Pulmonary artery endothelial cell (primary cell): Measurements from ENCODE around the gene AP1G1. TPM values are rescaled to one million over a fixed set of nuclear protein-coding genes. Genes with fewer than 3 reads are reported as not detected.

Experiments
- DNase-seq: peaks from one replicate; pipeline ENCODE4 v3.0.0-alpha.2; 2011; ENCODE audit warnings: low read depth, low spot score
- total RNA-seq: library from RNA; depleted of rRNA; stranded (reverse); fragments of >200 nt; gene quantifications from 2 replicates; pipeline ENCODE4 v1.2.3, GENCODE V29; 2014

Gene AP1G1
- total RNA-seq, 1 donor from 2014 or later, result 44.6 TPM

GRCh38 chr16:71758293-71758760, 50.3 kb downstream of the AP1G1 start:
- DNase-seq, result no peak

DNA sequence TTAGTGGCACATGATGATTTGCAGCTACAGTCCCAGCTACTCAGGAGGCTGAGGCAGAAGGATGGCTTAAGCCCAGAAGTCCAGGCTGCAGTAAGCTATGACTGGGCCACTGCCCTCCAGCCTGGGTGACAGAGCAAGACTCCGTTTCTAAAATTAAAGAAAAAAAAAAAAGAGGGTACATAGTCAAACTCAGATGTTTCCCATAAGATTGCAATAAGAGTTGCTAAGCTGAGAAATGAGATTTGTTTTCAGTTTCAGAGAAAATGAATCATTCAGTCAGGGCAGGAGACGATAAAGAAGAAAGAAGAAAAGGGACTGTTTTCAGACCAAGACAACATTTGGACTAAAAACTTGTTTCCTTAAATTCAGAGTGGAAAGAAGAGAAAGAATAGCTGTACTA, 54.0 kb downstream of the AP1G1 start:
- DNase-seq, result no peak

DNA sequence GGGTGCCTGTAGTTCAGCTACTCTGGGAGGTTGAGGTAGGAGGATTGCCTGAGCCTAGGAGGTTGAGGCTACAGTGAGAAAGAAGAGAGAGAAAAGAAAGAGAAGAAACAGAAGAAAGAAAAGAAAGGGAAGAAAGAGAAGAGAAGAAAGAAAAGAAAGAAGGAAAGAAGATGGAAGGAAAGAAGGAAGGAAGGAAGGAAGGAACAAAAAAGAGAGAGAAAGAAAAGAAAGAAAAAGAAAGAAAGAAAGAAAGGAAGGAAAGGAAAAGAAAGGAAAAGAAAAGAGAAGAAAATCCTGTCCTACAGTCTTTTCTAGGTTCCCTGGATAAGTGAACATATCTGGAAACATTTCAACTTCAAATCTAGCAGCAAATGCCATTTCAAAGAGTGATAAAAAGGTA, 54.5 kb downstream of the AP1G1 start:
- no peak for DNase-seq

DNA sequence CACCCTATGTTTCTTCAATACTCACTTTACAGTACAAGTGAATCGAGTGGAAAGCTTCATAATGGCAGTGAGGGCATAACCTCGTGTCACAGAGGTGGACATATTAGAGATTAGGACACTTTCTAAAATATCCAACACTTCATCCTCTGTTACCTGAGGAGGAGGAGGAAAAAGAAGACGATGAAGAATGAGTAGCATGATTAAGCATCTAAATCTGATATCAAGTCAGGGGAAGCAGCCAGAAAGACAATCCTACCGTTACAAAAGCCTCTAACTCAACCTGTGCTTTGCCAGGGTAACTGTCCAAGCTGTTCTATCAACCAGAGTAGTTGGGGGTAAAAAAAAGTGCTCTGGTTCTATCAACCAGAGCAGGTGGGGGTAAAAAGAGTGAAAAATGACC, 60.4 kb downstream of the AP1G1 start:
- no peak for DNase-seq

- DNase-seq, result no peak
These were observed 62.1 kb downstream of the AP1G1 start for GRCh38 chr16:71746442-71747046.

DNA sequence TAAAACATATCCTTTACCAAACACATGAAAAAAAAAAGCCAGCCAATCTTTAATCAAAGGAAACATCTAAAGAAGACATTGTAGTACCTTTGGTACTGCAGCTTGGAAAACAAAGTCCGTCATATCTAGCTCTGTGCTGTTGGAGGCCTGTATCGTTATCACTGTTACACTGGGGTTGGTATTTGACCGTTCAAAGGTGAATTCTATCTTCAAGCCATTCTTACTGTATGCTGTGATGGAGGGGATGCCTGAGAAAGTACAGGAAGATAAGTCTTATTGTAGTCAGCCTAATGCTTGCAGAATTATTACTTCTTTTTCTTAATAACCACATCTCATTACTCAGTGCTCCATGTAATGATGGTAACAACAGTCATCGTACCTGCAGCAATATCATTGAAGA, 69.8 kb downstream of the AP1G1 start:
- no peak for DNase-seq

- no peak for DNase-seq
These were observed 71.1 kb downstream of the AP1G1 start for GRCh38 chr16:71737501-71737900.

DNA sequence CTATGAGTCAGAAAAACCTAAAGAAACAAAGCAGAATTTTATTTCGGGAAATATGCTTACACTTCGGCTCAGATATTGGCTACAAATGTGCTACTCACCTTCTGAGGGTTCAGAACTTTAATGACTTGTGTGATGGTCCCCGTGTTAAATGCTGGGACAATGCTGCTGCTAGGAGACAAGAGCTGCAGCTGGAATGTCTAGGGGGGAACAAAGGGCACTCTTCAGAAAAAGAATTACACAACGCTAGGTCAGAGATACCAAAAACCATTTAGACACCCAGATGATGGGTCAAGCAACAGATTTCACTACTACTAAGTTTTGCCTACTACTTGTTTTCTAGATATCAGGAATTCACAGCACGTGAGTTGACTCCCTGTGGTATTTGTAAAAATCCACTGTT, 74.1 kb downstream of the AP1G1 start:
- DNase-seq, result no peak

- no peak for DNase-seq
These were observed 76.0 kb downstream of the AP1G1 start for GRCh38 chr16:71732587-71732986.

- no peak for DNase-seq
These were observed 80.9 kb downstream of the AP1G1 start for GRCh38 chr16:71727551-71728324.

- DNase-seq, result no peak
These were observed 81.9 kb downstream of the AP1G1 start for GRCh38 chr16:71726476-71727315.

DNA sequence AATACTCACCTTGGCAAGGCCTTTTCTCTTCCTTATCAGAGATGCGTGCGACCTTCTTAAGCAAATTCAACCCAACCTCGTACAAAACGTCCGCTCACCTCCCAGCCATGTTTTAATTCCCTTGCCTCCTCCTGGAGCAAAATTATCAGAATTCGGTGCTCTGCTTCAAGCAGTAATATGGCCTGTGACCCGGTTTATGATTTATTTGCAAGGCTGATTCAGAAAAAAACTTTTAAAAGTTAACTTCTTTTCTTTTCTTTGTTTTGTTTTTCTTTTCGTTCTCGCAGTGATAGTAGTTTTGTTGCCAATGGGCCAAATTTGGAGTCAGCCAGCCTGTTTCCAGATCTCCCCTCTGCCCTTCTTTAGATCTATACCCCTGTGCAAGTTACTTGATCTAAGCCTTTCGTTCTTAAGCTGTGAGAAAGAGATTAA, 84.3 kb downstream of the AP1G1 start, which contains the start of gene PHLPP2:
PHLPP2 (minus strand) TSS at position 382 of the 432 bp plus-strand sequence. CDS start 9,906 bp downstream, outside the sequence.
- DNase-seq, result no peak

GRCh38 chr16:71723537-71724319, 84.9 kb downstream of the AP1G1 start:
- no peak for DNase-seq

GRCh38 chr16:71722801-71723536, 85.7 kb downstream of the AP1G1 start:
- DNase-seq, result no peak

DNA sequence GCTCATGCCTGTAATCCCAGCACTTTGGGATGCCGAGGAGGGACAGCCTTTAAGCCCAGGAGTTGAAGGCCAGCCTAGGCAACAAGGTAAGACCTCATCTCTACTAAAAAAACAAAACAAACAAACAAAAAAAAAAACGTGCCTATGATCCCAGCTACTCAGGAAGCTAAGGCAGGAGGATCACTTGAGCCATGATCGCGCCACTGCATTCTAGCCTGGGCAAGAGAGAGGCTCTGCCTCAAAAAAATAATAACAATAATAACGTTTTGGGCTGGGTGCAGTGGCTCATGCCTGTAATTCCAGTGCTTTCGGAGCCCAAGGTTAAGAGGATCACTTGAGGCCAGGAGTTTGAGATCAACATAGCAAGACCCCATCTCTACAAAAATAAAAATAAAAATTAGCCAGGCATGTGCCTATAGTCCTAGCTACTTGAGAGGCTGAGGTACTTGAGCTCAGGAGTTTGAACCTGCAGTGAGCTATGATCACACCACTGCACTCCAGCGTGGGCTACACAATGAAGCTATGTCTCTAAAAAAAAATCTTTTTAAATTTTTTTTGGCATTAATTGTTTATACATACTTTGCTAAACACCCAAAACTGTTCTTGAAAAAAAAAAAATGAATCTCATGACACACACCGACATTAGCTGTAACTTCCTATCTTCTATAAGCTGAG, 87.4 kb downstream of the AP1G1 start:
- no peak for DNase-seq

DNA sequence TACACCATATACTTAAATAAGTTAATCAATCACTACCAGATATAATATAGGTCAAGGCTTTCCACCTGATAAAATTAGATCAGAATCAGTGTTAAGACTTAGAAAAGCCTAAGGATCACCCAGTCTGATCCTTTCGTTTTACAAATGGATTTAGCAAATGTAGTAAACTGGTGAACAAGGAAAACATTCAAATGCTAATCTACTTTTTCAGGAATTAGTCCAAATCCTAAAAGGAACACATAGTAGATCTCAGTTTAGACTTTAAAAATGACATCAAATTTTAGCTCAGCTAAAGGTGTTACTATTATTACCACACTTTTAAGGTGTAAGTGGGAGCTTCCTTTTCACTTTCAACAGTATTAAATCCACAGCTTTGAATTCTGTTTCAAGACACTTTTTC, 96.1 kb downstream of the AP1G1 start:
- DNase-seq, result no peak

GRCh38 chr16:71711789-71712188, 96.8 kb downstream of the AP1G1 start:
- no peak for DNase-seq

DNA sequence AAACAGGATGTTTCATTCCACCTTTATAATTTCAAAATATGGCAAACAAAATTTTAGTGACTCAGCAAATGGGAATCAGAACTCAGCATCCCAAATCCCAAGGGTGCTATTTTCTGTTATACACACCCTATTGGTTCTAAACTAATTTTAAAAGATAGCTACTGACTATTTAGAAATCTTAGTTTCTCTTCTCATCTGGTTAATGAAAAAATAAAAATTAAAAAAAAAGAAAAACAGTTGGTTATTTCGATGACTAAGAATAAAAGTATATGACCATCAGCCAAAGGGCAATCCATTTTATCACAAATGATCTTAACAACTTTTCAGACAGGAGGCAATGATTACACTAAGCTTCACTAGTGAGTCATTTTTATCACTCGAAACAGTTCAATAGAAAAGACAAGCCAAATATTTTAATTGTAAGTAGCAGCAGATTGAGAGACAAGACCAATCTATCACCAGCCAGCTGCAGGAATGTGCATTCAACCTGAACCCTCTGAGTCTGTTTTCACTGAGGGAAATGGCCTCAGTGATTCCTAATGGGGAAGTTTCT, 99.3 kb downstream of the AP1G1 start:
- no peak for DNase-seq

GRCh38 chr16:71708696-71709095, 99.9 kb downstream of the AP1G1 start:
- no peak for DNase-seq

DNA sequence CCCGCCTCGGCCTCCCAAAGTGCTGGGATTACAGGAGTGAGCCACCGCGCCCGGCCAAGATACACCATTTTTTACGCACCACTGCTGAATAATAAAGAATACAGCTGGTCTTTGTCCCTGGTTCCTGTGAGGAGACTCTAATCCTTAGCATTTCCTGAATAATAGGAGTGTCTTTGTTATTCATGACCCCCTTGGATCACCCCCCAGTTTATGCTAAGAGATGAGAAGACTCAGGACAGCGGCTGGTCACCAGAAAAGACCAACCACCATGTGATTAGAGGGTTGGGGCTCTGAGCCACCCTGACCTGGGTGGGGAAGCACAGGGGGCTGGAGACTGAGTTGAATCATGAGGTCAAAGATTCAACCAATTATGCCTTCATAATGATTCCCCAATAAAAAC, 101.4 kb downstream of the AP1G1 start:
- no peak for DNase-seq
